GM18526 (cell line): ENCODE data around the gene BRD4.

Experiments
- POLR2A ChIP-seq: IDR thresholded peaks from 3 replicates; pipeline ENCODE4 v1.6.1; 2011; ENCODE audit not compliant: insufficient read length; ENCODE audit errors: extremely low read depth

BRD4 gene

DNA sequence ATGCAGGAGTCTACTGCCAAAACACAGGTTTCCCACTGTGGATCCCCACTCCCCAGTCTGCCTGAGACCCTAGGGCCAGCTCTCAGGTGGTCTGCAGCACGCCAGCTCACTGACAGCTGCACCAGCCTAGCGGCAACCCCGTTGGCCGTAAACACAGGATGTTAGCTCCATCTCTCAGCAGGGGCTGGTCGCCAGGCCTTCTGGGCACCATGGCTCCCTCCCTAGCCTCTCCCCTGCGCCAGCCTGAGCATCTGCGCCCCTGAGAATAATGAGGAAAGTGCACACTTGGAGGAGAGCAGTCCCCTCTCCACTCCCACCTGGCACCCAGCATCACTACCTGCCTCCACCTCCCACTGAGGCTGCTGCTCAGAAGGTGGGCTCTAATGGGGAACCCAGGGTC is 79.3 kb downstream of the BRD4 start:
- no peak for TF ChIP-seq POLR2A

DNA sequence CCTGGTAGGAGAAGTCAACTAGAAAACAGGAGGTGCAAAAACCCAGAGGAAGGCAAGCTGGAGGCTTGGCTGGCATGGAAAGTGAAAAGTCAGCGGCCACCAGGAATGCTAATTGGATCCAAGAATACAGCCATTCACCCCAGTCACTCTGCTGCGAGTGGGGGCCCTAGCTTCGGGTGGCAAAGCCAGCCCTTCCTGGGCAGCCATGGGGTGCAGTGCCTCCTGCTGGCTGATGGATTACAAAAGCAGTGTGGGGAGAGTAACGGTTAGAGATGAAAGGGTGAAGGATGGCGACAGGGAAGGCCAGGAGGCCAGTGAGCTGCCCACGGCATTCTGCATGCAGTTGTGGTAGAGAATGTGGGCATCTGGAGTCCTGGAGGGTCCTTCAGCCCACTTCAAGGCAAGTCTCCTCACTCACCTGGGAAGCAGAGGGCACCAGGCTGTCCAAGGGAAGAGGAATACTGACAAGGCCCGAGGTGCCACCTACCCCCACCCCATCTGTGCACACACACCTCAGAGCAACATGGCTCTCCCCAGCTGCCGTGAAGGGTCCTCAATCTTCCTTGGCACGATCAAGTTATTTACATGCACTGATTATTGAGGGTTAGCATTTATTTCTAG is 79.8 kb downstream of the BRD4 start:
- TF ChIP-seq POLR2A, result no peak

DNA sequence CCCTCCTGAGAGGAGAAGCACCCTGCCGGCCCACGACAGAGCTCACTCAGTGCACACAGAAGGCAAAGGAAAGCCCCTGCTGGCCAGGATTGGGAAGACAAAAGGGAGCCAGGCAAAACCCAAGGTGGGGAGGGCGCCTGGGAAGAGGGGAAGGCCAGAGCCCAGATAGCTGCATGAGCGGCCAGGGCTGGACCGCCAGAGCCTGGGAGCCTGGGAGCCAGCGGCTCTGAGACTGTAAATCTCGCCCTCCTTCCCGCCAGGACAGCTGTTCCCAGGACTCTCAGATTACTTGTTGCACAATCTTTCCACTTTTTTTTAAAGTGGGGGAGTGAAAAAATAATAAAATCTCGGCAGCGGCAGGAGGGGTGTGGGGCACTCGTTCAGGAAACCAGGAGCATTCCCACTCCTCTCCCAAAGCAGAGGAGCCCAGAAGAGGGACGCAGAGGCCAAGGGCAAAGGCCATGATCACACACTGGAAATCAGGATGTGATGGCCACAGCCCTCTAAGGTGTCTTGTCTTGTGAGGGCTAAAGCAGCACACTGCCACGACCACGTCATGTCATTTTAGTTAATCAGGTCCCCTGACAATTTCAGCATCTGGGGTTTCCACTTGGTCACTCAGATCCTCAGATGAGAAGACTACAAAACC is 80.5 kb downstream of the BRD4 start:
- no peak for TF ChIP-seq POLR2A

DNA sequence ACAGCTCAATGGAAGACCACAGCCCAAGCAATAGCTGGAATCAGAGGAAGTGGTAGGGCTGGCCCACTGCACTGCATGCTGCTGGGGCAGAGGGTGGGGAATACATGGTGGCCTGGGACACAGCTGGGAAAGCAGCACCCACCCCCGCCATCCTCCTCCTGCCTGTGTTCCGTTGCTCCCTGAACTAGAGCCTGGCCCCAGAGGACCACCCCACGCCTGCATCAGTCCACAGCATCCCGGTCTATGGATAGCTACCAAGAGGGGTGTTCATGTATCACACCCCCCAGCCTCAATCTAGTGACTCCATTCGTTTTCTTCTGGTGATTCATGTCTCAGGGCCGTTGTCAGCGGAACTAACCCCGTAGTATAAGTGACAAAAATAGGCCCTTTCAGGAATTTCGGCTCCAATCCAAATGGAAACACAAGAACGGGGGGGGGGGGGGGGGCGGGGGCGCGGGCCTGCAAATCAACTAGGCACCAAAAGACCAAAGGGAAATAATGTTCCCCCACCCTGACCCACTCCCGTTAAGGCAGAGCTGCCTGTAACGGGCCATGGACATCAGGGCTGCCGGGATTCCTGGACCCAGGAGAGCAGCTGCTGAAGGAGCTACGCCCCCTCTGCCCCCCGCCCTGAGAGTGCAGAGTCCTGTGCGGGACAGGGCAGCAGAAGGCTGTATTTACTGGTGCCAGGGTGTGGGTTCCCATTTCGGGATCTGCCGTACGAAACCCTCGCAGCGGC is 81.2 kb downstream of the BRD4 start:
- TF ChIP-seq POLR2A, result no peak

DNA sequence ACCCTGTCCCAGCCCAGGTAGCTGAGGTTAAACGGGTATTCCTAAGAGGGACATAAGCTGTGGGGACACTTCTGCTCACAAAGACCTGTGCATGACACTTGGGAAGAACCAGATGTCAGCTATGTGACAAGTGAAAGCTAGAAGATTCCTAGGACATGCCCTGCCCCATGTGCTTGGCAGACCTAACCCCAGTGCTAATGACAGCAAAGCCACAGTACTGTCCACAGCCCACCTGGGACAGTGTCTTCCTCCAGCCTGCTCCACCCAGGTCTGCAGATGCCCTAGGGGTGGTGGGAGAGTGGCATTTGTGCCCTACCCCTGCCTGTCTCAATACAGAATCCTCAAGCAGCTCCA is 81.7 kb downstream of the BRD4 start:
- TF ChIP-seq POLR2A, result no peak

DNA sequence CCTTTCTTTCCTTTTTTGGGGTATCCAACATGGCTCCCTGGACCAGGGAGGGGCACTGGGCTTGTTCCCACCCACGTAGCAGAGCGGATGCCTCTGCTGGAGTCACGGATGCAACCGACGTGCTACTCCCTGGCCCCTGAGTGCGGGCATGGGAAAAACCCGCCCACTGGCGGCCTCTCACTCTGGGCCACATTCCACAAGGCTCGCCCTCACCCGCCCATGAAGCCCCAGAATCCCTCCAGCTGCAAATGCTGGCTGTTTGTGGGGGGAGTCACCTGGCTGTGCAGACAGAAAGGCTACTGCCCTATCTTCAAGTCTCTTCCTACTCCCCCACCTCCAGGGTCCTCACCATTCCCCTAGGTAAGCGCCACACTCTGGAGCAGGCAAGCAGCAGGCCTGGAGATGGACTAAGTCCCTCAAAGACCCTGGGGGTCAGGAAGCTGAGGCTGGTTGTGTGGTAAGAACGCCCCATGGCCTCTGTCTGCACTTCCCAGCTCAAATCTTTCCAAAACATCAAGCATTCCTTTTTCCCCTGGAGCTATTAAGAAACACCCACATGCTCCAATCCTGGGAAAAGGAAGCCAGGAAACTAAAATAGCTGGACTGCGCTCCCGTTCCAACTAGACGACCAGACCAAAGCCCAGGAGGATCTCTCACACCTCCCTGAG is 82.2 kb downstream of the BRD4 start:
- TF ChIP-seq POLR2A, result no peak

DNA sequence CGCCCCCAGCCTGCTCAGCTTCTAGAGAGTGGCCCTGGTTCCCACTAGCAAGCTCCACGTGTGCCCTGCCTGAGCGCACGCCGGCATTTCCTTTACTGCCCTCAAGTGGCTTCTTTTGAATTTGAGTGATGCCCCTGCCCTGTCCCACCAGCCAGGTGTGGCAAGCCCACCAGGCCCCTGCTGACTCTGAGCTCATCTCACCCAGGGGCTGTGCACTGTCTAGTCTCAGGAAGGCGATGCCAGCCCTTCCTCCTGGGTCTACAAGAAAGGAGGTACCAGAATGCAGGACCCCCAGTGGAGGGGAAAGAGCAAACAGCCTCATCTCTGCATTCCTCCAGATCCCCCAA is 82.8 kb downstream of the BRD4 start:
- no peak for TF ChIP-seq POLR2A

DNA sequence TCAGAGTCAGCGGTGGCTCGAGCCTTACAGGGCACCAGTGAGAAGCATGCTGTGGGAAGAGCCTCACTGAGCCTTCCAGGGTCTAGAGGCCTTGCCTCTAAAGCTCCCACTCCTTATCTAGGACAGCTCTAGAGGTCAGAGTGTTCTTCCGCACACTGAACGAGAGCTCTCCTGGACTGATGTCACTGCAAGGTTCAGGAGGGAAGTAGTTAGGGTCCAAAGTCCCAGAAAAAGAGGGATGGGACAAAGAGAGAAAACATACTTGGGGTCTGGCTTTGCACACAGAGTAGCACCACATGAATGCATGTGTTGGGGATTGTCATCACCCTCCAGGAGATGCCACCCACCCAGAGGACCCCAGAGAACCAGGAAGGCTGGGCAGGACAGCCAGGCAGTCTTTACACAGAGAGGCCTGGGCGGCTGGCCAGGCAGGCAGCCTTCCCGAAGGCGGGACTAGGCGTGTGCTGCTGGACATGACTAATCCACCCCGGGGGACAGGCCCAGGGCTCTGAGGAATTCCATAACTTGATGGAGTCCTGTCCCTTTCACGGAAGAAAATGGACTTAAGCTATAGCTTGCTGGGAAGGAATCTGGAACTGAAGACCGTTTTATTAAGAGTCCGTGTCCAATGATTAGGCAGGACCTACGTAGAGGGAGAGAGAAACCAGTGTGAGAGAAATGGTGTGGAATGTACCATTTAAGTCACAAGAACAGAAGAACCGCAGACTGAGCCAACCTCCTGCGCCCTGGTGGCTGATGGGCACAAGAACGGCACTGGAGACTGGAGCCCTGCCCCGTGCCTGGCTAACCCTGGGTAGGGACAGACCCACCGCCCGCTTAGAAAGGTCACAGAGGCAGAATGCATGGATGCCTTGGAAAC is 83.5 kb downstream of the BRD4 start:
- no peak for TF ChIP-seq POLR2A

DNA sequence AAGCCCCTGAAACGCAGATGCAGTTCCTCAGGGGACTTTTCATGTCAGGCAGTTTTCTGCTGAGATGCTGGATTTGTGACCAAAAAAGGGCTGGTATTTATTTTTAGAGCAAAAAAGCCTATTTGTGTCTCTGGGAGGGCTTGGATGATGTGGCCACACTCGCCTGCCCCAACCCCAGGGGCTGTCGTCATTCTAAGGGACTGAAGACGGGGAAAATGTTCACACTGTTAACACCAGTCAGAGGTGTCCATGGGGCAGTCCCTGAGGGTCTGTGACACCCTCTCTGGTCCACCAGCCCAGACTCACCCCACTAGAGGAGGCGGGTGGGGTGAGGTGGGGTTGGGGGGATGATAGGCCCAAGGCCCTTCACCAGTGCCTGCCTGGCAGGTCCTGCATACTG is 84.2 kb downstream of the BRD4 start:
- TF ChIP-seq POLR2A, result no peak

DNA sequence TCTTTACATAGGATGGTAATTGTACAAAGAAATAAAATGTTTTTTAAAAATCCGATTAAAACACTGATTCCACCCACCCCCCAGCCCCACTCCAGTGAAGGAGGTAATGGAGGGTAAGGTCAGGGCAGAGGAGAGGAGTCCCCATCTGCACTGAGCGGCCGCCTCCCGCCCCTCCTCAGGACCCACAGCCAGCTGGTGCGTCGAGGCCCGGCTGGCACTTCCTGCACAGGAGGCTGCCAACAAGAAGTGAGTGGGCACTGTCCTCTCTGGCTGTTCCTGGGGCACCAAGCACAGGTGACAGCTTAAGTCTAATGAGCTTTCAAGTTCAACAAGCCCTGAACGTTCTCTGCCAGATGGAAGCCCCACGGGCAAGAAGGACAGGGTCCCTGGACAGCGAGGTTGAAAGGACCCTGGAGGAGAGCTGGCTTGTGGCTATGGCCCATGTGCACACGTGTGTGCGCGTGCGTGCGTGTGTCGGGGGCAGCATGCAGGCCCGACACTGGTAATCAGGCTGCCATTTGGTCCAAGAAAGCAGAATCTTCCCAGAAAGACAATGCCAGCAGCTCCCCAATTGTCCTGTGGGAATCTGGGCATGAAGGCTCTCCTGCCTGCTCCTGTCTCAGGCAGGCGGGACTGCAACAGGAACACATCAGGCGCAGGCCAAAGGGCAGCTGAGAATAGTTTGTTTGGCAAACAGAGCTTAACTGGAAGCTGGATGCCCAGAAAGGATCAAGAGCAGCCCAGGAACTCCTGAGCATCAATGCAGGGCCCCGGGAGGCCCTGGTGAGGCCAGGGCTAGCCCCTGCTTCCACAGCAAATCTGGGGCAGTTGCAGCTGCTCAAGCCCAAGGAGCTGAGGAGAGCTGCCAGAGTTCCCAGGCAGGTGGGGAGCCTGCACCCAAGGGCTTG is 85.0 kb downstream of the BRD4 start:
- TF ChIP-seq POLR2A, result no peak

DNA sequence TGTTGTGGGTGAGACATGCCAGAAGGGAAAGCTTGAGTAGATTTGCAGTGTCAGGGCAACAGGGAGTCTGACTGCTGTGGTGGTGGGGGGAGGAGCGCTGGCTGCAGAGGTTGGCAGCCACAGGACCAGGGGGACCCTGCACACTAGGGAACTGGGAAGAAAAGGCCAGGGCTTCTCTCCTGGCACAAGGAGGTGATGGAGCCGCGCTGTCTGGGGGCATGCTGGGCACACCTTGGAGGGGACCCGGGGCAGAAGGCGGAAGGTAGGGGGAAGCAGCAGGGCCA is 86.2 kb downstream of the BRD4 start:
- TF ChIP-seq POLR2A, result no peak

DNA sequence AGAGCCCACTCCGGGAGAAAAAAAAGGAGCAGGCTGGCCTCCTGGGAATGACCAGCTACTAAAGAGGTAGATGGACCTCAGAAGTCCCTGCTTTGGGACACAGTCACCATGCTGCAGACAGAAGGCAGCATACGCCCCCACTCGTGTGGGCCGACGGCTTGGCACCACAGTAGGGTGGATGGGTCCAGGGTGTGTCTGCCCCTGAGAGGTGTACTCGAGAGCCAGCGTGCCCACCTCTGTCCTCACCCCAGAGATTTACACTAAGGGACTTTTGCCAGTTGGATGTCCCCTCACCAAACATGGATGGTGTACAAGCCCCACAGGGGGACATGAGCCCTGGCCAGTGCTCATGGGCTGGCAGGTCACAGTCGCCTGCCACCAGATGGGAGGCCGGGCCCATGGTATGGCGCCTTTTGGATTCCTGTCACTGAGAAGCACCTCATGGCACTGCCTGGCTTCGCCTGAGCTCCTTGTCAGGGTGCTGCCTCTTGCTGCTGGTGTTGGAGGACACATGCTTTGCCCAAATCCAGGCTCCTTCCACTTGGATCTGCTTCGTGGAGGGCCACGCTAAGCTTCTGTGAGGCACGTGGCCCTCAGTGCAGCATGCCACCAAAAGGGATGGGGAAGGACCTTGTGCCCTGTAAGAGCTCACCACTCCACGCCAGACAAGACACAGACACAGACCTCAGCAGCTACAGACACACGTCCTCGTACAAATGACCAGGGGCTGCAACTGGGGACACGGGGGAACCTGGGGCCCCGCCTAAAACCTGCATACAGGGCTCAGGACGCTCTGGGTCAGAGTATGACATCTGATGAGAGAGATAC is 86.8 kb downstream of the BRD4 start:
- no peak for TF ChIP-seq POLR2A

DNA sequence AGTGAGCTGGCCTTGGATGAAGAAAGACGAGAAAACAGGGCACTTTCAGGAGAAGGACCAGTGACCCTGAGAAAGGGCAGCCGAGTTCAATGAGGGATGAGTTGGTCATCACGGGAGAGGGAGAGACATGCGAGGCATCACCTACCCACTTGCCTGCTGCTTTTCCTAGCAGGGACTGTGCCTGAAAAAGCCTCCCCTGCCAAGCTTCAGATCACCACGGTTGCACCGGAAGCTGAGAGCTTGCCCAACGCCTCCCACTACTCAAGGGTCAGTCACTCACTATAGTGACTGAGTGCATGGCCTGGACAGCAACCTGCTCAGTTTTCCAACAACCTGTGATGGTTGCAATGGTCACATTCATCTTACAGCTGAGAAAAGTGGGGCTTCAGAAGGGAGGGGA is 87.5 kb downstream of the BRD4 start:
- TF ChIP-seq POLR2A, result no peak

DNA sequence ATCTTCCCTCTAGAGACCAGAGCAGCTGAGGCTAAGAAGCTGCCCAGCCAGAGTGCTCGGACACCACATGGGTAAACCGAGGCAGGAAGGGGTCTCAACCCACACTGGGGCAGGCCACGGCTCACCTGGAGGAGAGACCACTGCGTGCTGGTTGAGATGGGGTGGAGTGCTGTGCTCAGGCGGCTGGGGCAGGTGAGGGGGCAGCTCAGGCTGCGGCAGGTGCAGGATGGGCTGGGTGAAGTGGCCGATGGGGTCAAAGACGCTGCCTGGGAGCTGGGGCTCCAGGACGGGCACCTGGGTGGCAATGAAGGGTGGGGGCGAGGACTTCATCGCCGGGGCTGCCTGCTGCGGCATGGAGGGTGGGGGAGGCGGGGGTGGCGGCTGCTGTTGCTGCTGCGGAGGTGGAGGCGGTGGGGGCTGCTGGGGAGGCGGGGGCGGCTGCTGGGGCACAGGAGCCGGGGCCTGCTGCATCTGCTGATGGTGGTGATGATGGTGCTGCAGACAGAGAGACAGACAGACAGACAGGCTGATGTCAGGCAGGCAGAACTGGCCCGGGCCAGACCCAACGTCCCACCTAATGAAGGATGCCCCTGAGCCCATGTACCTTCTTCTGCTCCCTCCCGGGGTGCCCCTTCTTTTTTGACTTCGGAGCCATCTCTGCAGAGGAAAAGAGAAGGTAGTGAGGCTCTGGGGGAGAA is 88.1 kb downstream of the BRD4 start:
- no peak for TF ChIP-seq POLR2A
